ENCODE data around the gene SH3D21. TPM values are rescaled to one million over a fixed set of nuclear protein-coding genes. Genes with fewer than 3 reads are reported as not detected.

The SH3D21 gene
- polyA plus RNA-seq, 1 donor from 2014 or later, result 2.6 TPM

GRCh38 chr1:36284517-36284916 is 21.7 kb upstream of the SH3D21 start:
- H3K4me3 ChIP-seq (ENCODE audit: low read length), result no peak overlapping the region
- no peaks in the 10 kb centered on the region for H3K27me3 ChIP-seq (ENCODE audit: insufficient read depth, low read depth, low read length)
- H3F3A ChIP-seq (ENCODE audit: insufficient read depth, low read length, poor library complexity, severe bottlenecking), result no peaks in the 10 kb centered on the region
- no peak overlapping the region for H2AFZ ChIP-seq (ENCODE audit: low read depth, low read length)
- H3K79me2 ChIP-seq (replicated peaks; ENCODE audit: insufficient read depth, low read length), result no peaks in the 10 kb centered on the region
- H3K27ac ChIP-seq (ENCODE audit: low read length), result no peak overlapping the region
- H3K4me2 ChIP-seq (ENCODE audit: low read length), result no peak overlapping the region
- H3K9ac ChIP-seq (ENCODE audit: low read length), result no peak overlapping the region
- no peaks in the 10 kb centered on the region for H4K20me1 ChIP-seq (ENCODE audit: insufficient read depth)
- peaks cover 6% of the 10 kb centered on the region for H3K36me3 ChIP-seq (ENCODE audit: insufficient read depth, low read length)
- no peaks in the 10 kb centered on the region for H3K9me2 ChIP-seq (ENCODE audit: insufficient read depth, low read length)
- H3K9me3 ChIP-seq (ENCODE audit: low read length), result no peaks in the 10 kb centered on the region
- TF ChIP-seq EZH2 (IDR thresholded peaks at IDR 0.05; ENCODE audit: borderline replicate concordance, insufficient read depth, low read length, poor library complexity, severe bottlenecking), result no peak
- TF ChIP-seq MXI1 (conservative IDR thresholded peaks at IDR 0.05; ENCODE audit: poor library complexity, severe bottlenecking), result no peak
- TF ChIP-seq TAF1 (IDR thresholded peaks at IDR 0.05; ENCODE audit: low read depth), result no peak
- TF ChIP-seq SMC3 (conservative IDR thresholded peaks at IDR 0.05; ENCODE audit: poor library complexity), result no peak
- TF ChIP-seq REST (IDR thresholded peaks at IDR 0.05; ENCODE audit: borderline replicate concordance), result no peak
- no peak for TF ChIP-seq EP300 (conservative IDR thresholded peaks at IDR 0.05; ENCODE audit: poor library complexity, severe bottlenecking)
- TF ChIP-seq RAD21 (conservative IDR thresholded peaks at IDR 0.05), result no peak
- TF ChIP-seq CTCF (IDR thresholded peaks at IDR 0.05; ENCODE audit: poor library complexity, severe bottlenecking), result no peak
- TF ChIP-seq POLR2AphosphoS5 (IDR thresholded peaks at IDR 0.05), result no peak

GRCh38 chr1:36285443-36286101 is 20.6 kb upstream of the SH3D21 start:
- Histone ChIP-seq H3K9ac (ENCODE audit: low read length) (no peak overlapping the region), H3K9me3 (ENCODE audit: low read length) (no peaks in the 10 kb centered on the region), H3K4me2 (ENCODE audit: low read length) (no peak overlapping the region), H3K27ac (ENCODE audit: low read length) (no peak overlapping the region), H3K4me3 (ENCODE audit: low read length) (no peak overlapping the region), H3F3A (ENCODE audit: insufficient read depth, low read length, poor library complexity, severe bottlenecking) (no peaks in the 10 kb centered on the region), H3K36me3 (ENCODE audit: insufficient read depth, low read length) (peaks cover 6% of the 10 kb centered on the region), H4K20me1 (ENCODE audit: insufficient read depth) (no peaks in the 10 kb centered on the region), H2AFZ (ENCODE audit: low read depth, low read length) (no peak overlapping the region), H3K27me3 (ENCODE audit: insufficient read depth, low read depth, low read length) (no peaks in the 10 kb centered on the region), H3K79me2 (replicated peaks; ENCODE audit: insufficient read depth, low read length) (no peaks in the 10 kb centered on the region), H3K9me2 (ENCODE audit: insufficient read depth, low read length) (no peaks in the 10 kb centered on the region)
- TF ChIP-seq RAD21 (conservative IDR thresholded peaks at IDR 0.05), result peak; percentile 85
- no peak for TF ChIP-seq EZH2 (IDR thresholded peaks at IDR 0.05; ENCODE audit: borderline replicate concordance, insufficient read depth, low read length, poor library complexity, severe bottlenecking)
- peak; percentile 84 for TF ChIP-seq CTCF (IDR thresholded peaks at IDR 0.05; ENCODE audit: poor library complexity, severe bottlenecking)
- TF ChIP-seq SMC3 (conservative IDR thresholded peaks at IDR 0.05; ENCODE audit: poor library complexity), result peak; percentile 87

Measured in neural cell (in vitro differentiated cells).